HepG2 (cell line): ENCODE measurements around the gene C19orf18. TPM values are rescaled to one million over a fixed set of nuclear protein-coding genes. Genes with fewer than 3 reads are reported as not detected.

Experiments
- ATF1 ChIP-seq: IDR thresholded peaks from 2 replicates; pipeline ENCODE4 v1.6.1; 2016; ENCODE audit warnings: mild to moderate bottlenecking, control low read depth
- CREBL2 ChIP-seq: sonication (generic); formaldehyde crosslinking; IDR thresholded peaks from 2 replicates; pipeline ENCODE4 v1.8.1; 2023; ENCODE audit warnings: missing genetic modification reagents, mild to moderate bottlenecking, borderline replicate concordance
- ELF4 ChIP-seq: sonication (generic); formaldehyde crosslinking; IDR thresholded peaks from 2 replicates; pipeline ENCODE4 v1.5.0; 2020; ENCODE audit warnings: missing genetic modification reagents, mild to moderate bottlenecking, moderate library complexity, borderline replicate concordance
- FIP1L1 ChIP-seq: fragments of 200-400 bp; formaldehyde crosslinking; IDR thresholded peaks from 2 replicates; pipeline ENCODE4 v1.6.1; 2018; ENCODE audit warnings: low read depth, mild to moderate bottlenecking, low read length, moderate library complexity, borderline replicate concordance; ENCODE audit not compliant: insufficient read depth
- FOXK2 ChIP-seq: fragments of 450-650 bp; IDR thresholded peaks from 2 replicates; pipeline ENCODE4 v1.6.1; 2016
- MTA3 ChIP-seq: sonication (generic); formaldehyde crosslinking; IDR thresholded peaks from 2 replicates; pipeline ENCODE4 v1.4.0; 2020; ENCODE audit warnings: missing genetic modification reagents
- POLR2A ChIP-seq, 2 experiments: IDR thresholded peaks; 2 replicates each; pipeline ENCODE4 v1.6.1; 2011; ENCODE audit warnings: low read depth in 2 of 2, low read length in 2 of 2, mild to moderate bottlenecking in 1 of 2, moderate library complexity in 1 of 2; ENCODE audit not compliant: insufficient read depth in 1 of 2
- RBAK ChIP-seq: sonication (generic); formaldehyde crosslinking; IDR thresholded peaks from 2 replicates; pipeline ENCODE4 v1.5.1; 2020; ENCODE audit warnings: mild to moderate bottlenecking, missing genetic modification reagents
- SAFB2 ChIP-seq: sonication (generic); formaldehyde crosslinking; IDR thresholded peaks from 2 replicates; pipeline ENCODE4 v1.5.1; 2020; ENCODE audit warnings: missing genetic modification reagents, low read depth, mild to moderate bottlenecking, borderline replicate concordance
- SETDB1 ChIP-seq: sonication (generic); formaldehyde crosslinking; IDR thresholded peaks from 2 replicates; pipeline ENCODE4 v1.5.1; 2020; ENCODE audit warnings: missing genetic modification reagents, mild to moderate bottlenecking, borderline replicate concordance
- SMC3 ChIP-seq: IDR thresholded peaks from 2 replicates; pipeline ENCODE4 v1.6.1; 2011; ENCODE audit warnings: low read length, improper control_type of control experiment
- TBX3 ChIP-seq: fragments of 450-650 bp; IDR thresholded peaks from 2 replicates; pipeline ENCODE4 v1.6.1; 2017; ENCODE audit warnings: antibody characterized with exemption, mild to moderate bottlenecking, inconsistent platforms, borderline replicate concordance
- ZBTB1 ChIP-seq: sonication (generic); formaldehyde crosslinking; IDR thresholded peaks from 2 replicates; pipeline ENCODE4 v1.4.0; 2020; ENCODE audit warnings: missing genetic modification reagents, borderline replicate concordance
- ZBTB25 ChIP-seq: IDR thresholded peaks from 2 replicates; pipeline ENCODE4 v1.6.1; 2018; ENCODE audit warnings: missing genetic modification reagents
- ZNF331 ChIP-seq: sonication (generic); formaldehyde crosslinking; IDR thresholded peaks from 2 replicates; pipeline ENCODE4 v1.4.0; 2020; ENCODE audit warnings: missing genetic modification reagents
- ZNF337 ChIP-seq: sonication (generic); formaldehyde crosslinking; IDR thresholded peaks from 2 replicates; pipeline ENCODE4 v1.5.1; 2020; ENCODE audit warnings: missing genetic modification reagents, low read depth, mild to moderate bottlenecking, borderline replicate concordance
- ZNF407 ChIP-seq: sonication (generic); formaldehyde crosslinking; IDR thresholded peaks from one replicate; pipeline ENCODE4 v1.5.1; 2020; ENCODE audit warnings: mild to moderate bottlenecking, missing genetic modification reagents; ENCODE audit errors: not compliant biosample characterization
- ZNF737 ChIP-seq: sonication (generic); formaldehyde crosslinking; IDR thresholded peaks from 2 replicates; pipeline ENCODE4 v1.5.0; 2020; ENCODE audit warnings: missing genetic modification reagents, mild to moderate bottlenecking, borderline replicate concordance
- ZNF740 ChIP-seq: sonication (generic); formaldehyde crosslinking; IDR thresholded peaks from 2 replicates; pipeline ENCODE4 v1.4.0; 2020; ENCODE audit warnings: missing genetic modification reagents
- ZNF766 ChIP-seq: sonication (generic); formaldehyde crosslinking; IDR thresholded peaks from 2 replicates; pipeline ENCODE4 v1.5.0; 2020; ENCODE audit warnings: missing genetic modification reagents, borderline replicate concordance
- polyA plus RNA-seq, 8 experiments: library from polyadenylated mRNA; depleted of rRNA in 3 of 8; stranded (reverse) in 7 of 8; unstranded in 1 of 8; fragments of >200 nt; fragmentation: Illumina TruSeq in 4 of 8; extraction: Trizol in 4 of 8; gene quantifications; 2 replicates each; pipeline versions ENCODE4 v1.2.1 to v1.2.3, GENCODE V29; 2011 to 2016; ENCODE audit warnings: low read depth in 4 of 8, missing spikeins in 1 of 8, mixed read lengths in 1 of 8; ENCODE audit not compliant: insufficient read depth in 1 of 8
- total RNA-seq, 5 experiments: library from RNA; depleted of rRNA; stranded (reverse); fragments of >200 nt; fragmentation: Illumina TruSeq; extraction: Trizol; gene quantifications; 2 replicates each; pipeline ENCODE4 v1.2.3, GENCODE V29; 2016; ENCODE audit warnings: low read depth in 1 of 5

The C19orf18 gene
- total and polyA plus RNA-seq, 2 of the 13 experiments (the other 11 are each of a cell fraction or from before 2014, with no cell fraction given): 0.38 to 0.55 TPM

GRCh38 chr19:58002384-58003173 lies 28.2 kb upstream of the C19orf18 start, which contains the start of gene ZNF606 (continued):
- TF ChIP-seq RBAK (CRISPR knock-in tag): no peak
- TF ChIP-seq ZNF737 (CRISPR knock-in tag): no peak
- no peak; the same call in 1 of the 2 replicates for TF ChIP-seq ZNF331 (CRISPR knock-in tag)
- TF ChIP-seq SAFB2 (CRISPR knock-in tag): no peak
- no peak for TF ChIP-seq ZNF766
- peak in 1 of 2 experiments; percentile 74; a peak in 2 of 4 replicates for TF ChIP-seq POLR2A (IDR thresholded peaks at IDR 0.05; ENCODE audit: insufficient read depth in 1 of 2, low read depth in 2 of 2, low read length in 2 of 2)
- no peak for TF ChIP-seq ZNF337 (CRISPR knock-in tag)
- peak; percentile 40 for TF ChIP-seq ZNF407
- no peak for TF ChIP-seq FIP1L1
- no peak for TF ChIP-seq SETDB1 (CRISPR knock-in tag)
- TF ChIP-seq ZBTB1 (CRISPR knock-in tag): no peak
- no peak for TF ChIP-seq TBX3
- peak; percentile 79; the same call in 1 of the 2 replicates for TF ChIP-seq ZBTB25
- no peak; the same call in 1 of the 2 replicates for TF ChIP-seq ATF1 (CRISPR knock-in tag)
- no peak for TF ChIP-seq MTA3 (CRISPR knock-in tag)
- 0 out of 2 replicates have a peak, but pooled peaks have one; percentile 50 for TF ChIP-seq ELF4 (CRISPR knock-in tag)
- TF ChIP-seq FOXK2: no peak
- TF ChIP-seq ZNF740: peak; percentile 59; the same call in 1 of the 2 replicates
- TF ChIP-seq SMC3: no peak
- TF ChIP-seq CREBL2 (CRISPR knock-in tag): no peak
